ENCODE measurements around the gene HINT2.

Gene HINT2

DNA sequence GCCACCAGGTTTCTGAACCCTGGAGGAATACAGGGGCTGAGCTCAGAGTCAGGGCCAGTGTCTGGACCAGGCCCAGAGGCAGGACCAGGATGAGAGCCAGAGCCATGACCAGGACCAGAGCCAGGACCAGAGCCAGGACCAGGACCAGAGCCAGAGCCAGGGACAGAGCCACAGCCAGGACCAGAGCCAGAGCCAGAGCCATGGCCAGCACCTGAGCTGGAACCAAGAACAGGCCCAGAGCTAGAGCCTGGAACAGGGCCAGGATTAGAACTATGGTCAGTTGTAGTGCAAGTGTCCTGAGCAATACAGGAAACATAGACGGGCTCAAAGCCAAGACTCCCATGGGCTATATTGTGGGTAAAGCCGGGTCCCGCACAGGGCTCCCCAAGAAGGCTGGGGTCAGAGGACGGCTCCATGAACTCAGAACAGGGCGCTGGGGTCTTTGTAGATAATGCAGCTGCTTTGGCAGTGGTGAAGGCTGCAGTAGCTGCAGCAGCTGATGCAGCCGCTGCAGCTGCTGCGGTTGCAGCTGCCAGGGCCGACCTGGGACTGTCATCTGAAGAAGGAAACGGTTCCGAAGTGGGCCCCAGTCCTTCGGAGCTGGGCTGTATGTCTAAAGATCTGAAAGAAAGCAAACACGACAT lies 3.3 kb downstream of the HINT2 start:
- DNase-seq, result no peak

DNA sequence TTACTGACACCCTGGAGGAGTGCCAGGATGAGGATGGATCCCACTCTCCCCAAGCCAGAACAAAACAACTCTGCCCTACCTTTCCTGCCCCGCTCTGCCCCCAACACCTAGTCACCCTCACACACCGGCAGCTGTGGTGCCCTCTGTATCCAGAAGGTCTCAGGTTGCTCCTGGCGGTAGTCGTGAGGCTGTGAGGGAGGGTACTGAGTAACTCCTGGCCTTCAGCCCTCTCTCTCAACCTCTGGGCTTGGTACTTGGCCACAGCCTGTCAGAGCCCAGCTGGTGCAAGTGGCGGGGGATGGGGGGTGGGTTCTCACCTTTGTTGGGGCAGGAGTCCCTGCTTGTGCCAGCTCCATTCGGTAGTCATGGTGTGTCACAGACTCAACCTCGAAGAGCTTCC lies 4.7 kb downstream of the HINT2 start:
- no peak for DNase-seq

DNA sequence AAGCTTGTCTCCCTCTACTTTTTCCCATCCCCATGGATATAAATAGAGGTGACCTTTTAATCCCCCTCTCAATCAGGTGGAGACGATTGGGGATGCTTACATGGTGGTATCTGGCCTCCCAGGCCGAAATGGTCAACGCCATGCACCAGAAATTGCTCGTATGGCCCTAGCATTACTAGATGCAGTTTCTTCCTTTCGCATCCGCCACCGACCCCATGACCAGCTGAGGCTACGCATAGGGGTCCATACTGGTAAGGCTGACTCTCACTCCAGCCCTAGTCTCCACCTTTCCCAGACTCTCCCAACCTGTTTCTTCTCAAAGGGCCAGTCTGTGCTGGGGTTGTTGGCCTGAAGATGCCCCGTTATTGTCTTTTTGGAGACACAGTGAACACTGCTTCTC lies 6.4 kb downstream of the HINT2 start:
- no peak for DNase-seq

- DNase-seq, result no peak
These were observed 8.7 kb downstream of the HINT2 start for GRCh38 chr9:35806101-35806500.

GRCh38 chr9:35801328-35802128 lies 13.3 kb downstream of the HINT2 start:
- no peak for DNase-seq

DNA sequence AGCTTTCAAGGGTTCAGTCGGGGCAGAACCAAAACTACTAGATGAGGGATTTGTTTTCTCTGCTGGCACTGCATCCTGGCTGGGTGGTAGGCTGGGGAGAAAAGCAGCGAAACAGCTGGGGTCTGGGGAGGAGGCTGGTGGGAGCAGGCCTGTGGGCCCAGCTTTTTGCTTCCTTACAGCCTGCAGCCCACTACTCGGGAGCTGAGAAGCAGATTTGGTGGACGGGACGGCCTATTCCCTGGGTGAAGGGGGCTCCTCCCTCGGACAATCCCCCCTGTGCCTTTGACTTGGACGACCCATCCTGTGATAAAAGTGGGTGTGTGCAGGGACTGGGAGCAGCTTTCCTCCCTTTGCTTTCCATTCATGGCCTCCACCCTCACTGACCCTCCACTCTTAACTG lies 14.3 kb downstream of the HINT2 start:
- no peak for DNase-seq

DNA sequence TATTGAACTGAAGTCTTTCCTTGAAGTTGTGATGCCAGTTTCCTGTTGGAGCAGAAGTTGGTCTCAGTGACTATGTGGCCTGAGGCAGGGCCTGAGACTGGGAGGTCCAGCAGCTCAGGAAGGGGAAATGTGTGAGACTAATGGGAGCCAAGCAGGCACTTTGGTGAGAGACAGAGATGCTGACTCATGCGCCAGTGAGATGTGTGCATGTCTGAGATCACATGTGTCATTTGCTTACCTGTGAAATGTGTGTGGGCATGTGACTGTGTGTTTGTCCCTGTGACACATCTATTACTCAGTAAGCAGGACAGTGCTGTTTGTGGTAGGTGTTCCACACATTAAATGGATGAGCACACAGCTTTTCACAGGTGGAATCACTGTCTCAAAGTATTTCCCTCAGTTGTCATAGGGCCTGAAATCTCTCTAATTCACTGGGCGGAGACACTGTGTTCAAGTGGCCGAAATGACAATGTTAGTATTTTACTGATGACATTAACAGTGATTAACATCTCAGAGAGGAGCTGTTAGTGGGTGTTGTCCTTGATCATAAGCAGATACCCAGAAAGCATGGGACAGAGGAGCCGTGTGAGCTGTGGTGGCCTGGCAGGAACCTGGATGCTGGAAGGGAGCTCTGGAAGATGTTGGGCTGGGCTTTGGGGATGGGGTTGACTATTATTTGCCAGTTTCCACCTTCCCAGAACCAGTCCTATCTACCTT lies 16.0 kb downstream of the HINT2 start:
- peak in 1 of 5 donors; percentile 17 for DNase-seq

DNA sequence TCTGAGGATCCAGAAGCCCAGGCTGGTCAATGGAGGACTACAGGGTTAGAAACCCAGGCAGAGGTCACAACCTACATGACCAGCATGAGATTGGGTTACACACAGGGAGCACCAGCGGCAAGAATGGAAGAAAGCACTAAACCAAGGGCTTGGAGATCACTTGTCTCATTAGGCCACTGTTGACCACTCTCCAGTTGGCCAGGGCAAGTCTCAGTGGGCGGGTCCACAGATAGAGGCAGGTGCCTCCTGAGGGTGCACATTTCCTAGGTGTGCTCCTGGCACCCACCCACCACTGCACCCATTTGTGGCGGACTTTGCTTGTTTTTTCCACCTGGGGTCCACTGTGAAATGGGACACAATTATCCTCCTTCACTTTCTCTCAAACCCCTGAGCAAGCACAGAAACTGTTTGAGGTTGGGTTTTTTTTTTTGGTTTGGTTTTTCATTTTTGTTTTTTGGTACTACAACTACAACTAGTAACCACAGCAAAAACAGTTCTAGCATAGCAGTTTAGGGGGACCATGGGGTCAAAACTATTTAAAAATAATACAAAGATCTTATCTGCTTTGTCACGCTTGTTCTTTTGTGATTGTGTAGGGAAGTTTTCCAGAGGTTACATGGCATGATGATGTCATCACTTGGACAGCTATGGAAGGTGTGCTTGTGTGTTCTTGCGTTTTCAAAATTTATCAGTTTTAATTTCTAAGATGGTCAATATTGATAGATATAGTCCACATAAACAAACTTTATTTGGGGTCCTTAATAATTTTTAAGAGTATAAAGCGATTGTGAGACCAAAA lies 17.3 kb downstream of the HINT2 start:
- no peak for DNase-seq

DNA sequence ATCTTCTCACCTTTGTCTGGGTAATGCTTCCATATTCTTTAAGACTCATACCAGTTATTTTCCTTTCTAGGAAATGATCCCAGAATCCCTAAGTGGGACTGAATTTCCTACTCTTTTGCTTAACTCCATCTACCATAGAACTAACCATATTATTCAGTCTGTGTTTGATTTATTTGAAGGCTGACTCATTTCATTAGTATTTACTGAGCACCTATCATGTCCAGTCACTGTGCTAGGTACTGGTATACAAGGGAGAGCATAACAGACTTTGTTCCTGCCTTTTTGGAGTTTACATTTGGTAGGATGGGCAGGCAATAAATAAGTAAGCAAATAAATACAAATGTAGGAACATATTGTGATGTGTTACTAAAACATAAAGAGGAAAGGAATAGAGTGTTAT lies 19.1 kb downstream of the HINT2 start:
- no peak for DNase-seq

DNA sequence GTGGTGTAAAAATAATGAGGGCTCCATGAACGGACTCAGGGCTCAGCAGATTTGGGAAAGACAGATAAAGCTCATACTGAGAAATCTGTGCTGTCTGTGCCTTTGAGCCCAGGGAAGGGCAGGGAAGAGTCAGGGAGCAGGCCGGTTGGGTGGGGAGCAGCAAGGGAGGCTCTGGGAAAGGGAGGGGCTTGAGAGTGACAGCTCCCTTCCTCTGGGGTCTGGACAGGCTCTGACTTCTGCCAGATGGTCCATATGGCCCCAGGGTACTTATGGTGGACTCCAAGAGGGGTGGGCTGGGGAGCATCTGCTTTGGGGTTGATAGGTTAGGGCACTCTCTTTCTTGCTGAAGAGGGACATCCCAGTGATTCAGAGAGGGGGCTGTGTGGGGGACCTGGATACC lies 21.4 kb downstream of the HINT2 start:
- DNase-seq, result no peak

DNA sequence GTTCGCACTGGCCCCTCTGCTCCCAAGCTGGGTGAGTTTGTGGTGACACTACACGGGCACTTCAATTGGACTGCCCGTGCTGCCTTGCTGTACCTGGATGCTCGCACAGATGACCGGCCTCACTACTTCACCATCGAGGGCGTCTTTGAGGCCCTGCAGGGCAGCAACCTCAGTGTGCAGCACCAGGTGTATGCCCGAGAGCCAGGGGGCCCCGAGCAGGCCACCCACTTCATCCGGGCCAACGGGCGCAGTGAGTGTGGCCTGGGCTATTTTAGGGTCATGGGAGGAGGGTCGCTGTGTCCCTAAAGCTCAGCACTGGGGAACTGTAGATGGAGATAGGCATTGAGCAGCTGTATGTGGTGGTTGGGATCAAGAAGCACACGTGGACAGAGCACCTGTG lies 22.0 kb downstream of the HINT2 start:
- no peak for DNase-seq

GRCh38 chr9:35792024-35792813 lies 22.6 kb downstream of the HINT2 start:
- DNase-seq, result no peak

DNA sequence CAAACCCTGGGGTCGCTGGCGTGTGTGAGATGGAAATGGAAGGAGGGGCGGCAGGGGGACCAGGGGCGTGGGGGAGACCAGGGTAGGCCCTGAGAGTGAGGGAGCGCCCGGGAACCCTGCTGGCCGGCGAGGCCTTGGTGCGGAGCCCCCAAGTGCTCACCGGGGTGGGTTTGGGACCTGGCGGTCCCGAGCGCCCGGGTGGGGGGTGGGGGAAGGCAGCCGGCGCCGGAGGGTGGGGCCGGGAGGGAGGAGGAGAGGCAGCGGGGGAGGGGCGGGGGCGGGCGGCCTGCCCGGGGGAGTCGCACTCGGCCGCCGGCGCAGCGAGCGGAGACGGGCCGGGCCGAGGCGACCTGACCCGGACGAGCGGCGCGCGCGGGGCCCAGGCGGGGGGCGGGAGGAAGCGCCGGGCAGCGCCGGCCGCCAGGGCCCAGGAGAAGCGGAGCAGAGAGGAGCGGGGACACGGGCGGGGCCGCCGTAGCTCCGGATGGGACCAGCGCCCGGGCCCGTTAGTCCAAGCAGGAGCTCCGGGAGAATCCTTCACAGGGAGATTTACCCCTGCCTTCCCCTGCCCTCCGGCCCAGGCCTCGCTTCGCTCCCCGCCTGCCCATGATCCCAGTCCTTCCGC lies 23.4 kb downstream of the HINT2 start, which contains the start of gene NPR2:
Gene NPR2 (plus strand): TSS at position 295 of the 625 bp plus-strand sequence. CDS start 818 bp downstream, outside the sequence.
- no peak for DNase-seq

- peak; percentile 20 to 55 (median 45) for DNase-seq
These were observed 24.2 kb downstream of the HINT2 start for GRCh38 chr9:35790385-35791296.

DNA sequence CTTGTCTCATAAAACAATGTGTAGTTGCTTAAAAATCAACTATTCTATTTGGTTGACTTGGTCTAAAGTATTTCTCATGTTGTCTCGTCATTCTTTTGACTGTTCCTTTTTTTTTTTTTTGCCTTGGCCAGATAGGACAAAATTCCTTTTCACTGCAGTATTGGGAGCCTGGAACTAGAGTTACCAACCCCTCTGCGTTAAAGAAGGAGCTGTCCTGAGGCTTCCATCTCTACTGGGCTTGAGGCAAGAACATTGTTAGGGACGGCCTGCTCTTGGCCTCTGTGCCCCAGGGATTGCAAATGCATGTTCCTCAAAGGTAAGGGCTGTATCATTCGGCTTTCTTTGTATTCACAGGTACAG lies 24.8 kb downstream of the HINT2 start:
- no peak for DNase-seq

GRCh38 chr9:35789541-35789940 lies 25.3 kb downstream of the HINT2 start:
- DNase-seq, result no peak

DNA sequence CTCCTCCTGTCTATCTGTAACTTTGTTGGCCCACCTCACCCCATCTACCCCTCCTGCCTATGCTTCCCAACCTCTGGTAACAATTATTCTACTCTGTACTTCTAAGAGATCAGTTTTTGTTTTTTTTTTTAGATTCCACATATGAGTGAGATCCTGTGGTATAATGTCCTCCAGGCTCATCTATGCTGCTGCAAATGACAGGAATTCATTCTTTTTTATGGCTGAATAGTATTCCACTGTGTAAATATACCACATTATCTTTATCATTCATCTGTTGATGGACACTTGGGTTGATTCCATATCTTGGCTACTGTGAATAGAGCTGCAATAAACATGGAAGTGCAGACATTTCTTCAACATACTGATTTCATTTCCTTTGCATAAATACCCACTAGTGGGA lies 31.4 kb downstream of the HINT2 start:
- no peak for DNase-seq

DNA sequence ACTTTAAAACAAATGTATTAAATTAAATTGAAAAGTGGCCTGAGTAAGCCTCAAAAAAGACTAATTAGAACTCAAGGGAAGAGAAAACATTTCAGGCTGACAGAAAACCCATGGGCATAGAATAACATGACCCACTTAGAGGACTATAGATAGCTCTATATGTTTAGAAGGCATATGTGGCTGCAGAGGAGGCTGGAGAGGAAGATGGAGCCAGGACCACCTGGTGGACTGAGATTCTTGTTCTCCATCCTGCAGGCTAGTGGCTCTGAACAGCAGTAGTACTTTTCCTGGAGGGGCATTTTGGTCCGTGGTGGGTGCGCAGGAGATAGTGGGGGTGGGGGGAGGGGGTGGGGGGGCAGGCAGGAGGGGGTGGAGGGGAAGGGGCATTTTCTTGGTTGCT lies 33.8 kb downstream of the HINT2 start:
- no peak for DNase-seq

DNA sequence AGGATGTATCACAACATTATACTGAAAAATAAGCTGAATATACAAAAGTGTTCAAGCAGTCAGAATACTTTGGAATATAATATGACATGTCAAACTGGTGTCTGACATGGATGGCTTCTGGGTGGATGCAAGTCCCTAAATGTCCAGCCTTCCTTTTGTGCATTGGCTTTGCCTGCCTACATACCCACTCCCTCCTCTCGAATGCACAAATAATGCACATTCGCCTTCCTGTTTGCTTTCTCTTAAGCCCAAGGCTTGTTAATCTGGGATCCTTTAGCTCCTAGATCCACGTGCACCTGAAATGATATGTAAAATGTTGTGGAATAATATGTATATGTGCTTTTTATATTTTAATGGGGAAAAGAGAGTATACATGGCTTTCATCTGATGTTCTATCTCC lies 36.3 kb downstream of the HINT2 start:
- no peak for DNase-seq

GRCh38 chr9:35776018-35776417 lies 38.8 kb downstream of the HINT2 start:
- no peak for DNase-seq

All from T-helper 1 cell (primary cell).